ENCODE results near the gene ZNF267.

The ZNF267 gene

DNA sequence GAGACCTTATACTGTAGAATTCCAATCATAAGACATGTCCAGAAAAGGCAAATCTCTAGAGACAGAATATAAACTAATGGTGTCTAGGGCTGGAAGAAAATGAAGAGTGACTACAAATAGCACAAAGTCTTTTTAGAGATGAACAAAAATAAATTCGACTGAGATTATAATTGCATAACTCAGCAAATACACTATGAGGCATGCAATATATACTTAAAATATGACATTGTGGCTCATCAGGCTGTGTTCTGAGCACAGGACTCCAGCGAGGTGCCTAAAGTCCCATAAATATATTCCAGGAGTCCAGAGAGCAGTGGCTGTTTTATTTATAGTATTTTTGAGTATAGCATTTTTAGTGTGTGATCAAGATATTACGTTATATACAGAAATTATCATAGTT, 13.1 kb upstream of the ZNF267 start:
- ATAC-seq = no peak
- TF ChIP-seq TOX (CRISPR knock-in tag; IDR thresholded peaks at IDR 0.05; ENCODE audit: borderline replicate concordance) (no peak), TCF4 (CRISPR knock-in tag; IDR thresholded peaks at IDR 0.05; ENCODE audit: borderline replicate concordance) (no peak), ZC3H10 (CRISPR knock-in tag; IDR thresholded peaks at IDR 0.05) (no peak), PPARA (CRISPR knock-in tag; IDR thresholded peaks at IDR 0.05; ENCODE audit: borderline replicate concordance) (no peak)
- TF ChIP-seq, protein P1, sequence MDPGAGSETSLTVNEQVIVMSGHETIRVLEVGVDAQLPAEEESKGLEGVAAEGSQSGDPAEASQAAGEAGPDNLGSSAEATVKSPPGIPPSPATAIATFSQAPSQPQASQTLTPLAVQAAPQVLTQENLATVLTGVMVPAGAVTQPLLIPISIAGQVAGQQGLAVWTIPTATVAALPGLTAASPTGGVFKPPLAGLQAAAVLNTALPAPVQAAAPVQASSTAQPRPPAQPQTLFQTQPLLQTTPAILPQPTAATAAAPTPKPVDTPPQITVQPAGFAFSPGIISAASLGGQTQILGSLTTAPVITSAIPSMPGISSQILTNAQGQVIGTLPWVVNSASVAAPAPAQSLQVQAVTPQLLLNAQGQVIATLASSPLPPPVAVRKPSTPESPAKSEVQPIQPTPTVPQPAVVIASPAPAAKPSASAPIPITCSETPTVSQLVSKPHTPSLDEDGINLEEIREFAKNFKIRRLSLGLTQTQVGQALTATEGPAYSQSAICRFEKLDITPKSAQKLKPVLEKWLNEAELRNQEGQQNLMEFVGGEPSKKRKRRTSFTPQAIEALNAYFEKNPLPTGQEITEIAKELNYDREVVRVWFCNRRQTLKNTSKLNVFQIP (CRISPR knock-in tag; IDR thresholded peaks at IDR 0.05; ENCODE audit: borderline replicate concordance, low read depth) = no peak
- TF ChIP-seq, protein P2, sequence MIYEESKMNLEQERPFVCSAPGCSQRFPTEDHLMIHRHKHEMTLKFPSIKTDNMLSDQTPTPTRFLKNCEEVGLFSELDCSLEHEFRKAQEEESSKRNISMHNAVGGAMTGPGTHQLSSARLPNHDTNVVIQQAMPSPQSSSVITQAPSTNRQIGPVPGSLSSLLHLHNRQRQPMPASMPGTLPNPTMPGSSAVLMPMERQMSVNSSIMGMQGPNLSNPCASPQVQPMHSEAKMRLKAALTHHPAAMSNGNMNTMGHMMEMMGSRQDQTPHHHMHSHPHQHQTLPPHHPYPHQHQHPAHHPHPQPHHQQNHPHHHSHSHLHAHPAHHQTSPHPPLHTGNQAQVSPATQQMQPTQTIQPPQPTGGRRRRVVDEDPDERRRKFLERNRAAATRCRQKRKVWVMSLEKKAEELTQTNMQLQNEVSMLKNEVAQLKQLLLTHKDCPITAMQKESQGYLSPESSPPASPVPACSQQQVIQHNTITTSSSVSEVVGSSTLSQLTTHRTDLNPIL (CRISPR knock-in tag; IDR thresholded peaks at IDR 0.05; ENCODE audit: low read depth) = no peak

DNA sequence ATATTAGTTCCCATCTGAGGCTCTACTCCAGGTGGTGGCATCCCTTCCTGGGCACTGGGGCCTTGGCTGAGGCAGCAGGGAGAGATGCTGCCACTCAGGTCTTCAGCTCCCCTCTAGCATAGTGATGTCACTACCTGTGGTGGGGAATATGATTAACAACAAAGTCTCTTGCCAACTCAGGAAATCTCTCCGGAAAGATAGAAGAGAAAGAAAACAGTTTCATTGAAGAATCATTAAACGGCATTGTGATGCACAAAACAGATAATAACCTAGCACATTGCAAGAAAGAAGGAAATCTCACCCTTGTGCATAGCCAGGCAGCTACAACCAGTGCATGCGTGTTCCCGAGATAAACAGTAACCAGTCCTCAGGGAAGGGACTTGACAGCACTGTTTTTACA, 12.2 kb upstream of the ZNF267 start:
- ATAC-seq = no peak
- TF ChIP-seq CSDC2 (CRISPR knock-in tag; IDR thresholded peaks at IDR 0.05) (no peak), TCF4 (CRISPR knock-in tag; IDR thresholded peaks at IDR 0.05; ENCODE audit: borderline replicate concordance) (no peak), RARB (CRISPR knock-in tag; IDR thresholded peaks at IDR 0.05) (no peak), SNAI2 (CRISPR knock-in tag; IDR thresholded peaks at IDR 0.05) (no peak), ISL1 (CRISPR knock-in tag; IDR thresholded peaks at IDR 0.05) (no peak), TOX (CRISPR knock-in tag; IDR thresholded peaks at IDR 0.05; ENCODE audit: borderline replicate concordance) (no peak), ZFP30 (CRISPR knock-in tag; IDR thresholded peaks at IDR 0.05) (no peak), BACH2 (CRISPR knock-in tag; IDR thresholded peaks at IDR 0.05; ENCODE audit: borderline replicate concordance) (no peak), ZNF70 (CRISPR knock-in tag; IDR thresholded peaks at IDR 0.05) (no peak), GLIS3 (CRISPR knock-in tag; IDR thresholded peaks at IDR 0.05) (no peak), ZNF8 (CRISPR knock-in tag; IDR thresholded peaks at IDR 0.05) (no peak), PPARA (CRISPR knock-in tag; IDR thresholded peaks at IDR 0.05; ENCODE audit: borderline replicate concordance) (no peak), ESRRG (CRISPR knock-in tag; IDR thresholded peaks at IDR 0.05) (no peak), OSR1 (CRISPR knock-in tag; IDR thresholded peaks at IDR 0.05) (no peak), ARNTL (CRISPR knock-in tag; IDR thresholded peaks at IDR 0.05; ENCODE audit: borderline replicate concordance, low read depth) (no peak)
- TF ChIP-seq, protein P3, sequence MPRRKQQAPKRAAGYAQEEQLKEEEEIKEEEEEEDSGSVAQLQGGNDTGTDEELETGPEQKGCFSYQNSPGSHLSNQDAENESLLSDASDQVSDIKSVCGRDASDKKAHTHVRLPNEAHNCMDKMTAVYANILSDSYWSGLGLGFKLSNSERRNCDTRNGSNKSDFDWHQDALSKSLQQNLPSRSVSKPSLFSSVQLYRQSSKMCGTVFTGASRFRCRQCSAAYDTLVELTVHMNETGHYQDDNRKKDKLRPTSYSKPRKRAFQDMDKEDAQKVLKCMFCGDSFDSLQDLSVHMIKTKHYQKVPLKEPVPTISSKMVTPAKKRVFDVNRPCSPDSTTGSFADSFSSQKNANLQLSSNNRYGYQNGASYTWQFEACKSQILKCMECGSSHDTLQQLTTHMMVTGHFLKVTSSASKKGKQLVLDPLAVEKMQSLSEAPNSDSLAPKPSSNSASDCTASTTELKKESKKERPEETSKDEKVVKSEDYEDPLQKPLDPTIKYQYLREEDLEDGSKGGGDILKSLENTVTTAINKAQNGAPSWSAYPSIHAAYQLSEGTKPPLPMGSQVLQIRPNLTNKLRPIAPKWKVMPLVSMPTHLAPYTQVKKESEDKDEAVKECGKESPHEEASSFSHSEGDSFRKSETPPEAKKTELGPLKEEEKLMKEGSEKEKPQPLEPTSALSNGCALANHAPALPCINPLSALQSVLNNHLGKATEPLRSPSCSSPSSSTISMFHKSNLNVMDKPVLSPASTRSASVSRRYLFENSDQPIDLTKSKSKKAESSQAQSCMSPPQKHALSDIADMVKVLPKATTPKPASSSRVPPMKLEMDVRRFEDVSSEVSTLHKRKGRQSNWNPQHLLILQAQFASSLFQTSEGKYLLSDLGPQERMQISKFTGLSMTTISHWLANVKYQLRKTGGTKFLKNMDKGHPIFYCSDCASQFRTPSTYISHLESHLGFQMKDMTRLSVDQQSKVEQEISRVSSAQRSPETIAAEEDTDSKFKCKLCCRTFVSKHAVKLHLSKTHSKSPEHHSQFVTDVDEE (CRISPR knock-in tag; IDR thresholded peaks at IDR 0.05) = no peak
- TF ChIP-seq, protein P2 (CRISPR knock-in tag; IDR thresholded peaks at IDR 0.05; ENCODE audit: low read depth) = no peak
- TF ChIP-seq, protein P4, sequence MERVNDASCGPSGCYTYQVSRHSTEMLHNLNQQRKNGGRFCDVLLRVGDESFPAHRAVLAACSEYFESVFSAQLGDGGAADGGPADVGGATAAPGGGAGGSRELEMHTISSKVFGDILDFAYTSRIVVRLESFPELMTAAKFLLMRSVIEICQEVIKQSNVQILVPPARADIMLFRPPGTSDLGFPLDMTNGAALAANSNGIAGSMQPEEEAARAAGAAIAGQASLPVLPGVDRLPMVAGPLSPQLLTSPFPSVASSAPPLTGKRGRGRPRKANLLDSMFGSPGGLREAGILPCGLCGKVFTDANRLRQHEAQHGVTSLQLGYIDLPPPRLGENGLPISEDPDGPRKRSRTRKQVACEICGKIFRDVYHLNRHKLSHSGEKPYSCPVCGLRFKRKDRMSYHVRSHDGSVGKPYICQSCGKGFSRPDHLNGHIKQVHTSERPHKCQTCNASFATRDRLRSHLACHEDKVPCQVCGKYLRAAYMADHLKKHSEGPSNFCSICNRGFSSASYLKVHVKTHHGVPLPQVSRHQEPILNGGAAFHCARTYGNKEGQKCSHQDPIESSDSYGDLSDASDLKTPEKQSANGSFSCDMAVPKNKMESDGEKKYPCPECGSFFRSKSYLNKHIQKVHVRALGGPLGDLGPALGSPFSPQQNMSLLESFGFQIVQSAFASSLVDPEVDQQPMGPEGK (CRISPR knock-in tag; IDR thresholded peaks at IDR 0.05; ENCODE audit: borderline replicate concordance) = no peak
- TF ChIP-seq, protein P1 (CRISPR knock-in tag; IDR thresholded peaks at IDR 0.05; ENCODE audit: borderline replicate concordance, low read depth) = no peak
- TF ChIP-seq, protein P5, sequence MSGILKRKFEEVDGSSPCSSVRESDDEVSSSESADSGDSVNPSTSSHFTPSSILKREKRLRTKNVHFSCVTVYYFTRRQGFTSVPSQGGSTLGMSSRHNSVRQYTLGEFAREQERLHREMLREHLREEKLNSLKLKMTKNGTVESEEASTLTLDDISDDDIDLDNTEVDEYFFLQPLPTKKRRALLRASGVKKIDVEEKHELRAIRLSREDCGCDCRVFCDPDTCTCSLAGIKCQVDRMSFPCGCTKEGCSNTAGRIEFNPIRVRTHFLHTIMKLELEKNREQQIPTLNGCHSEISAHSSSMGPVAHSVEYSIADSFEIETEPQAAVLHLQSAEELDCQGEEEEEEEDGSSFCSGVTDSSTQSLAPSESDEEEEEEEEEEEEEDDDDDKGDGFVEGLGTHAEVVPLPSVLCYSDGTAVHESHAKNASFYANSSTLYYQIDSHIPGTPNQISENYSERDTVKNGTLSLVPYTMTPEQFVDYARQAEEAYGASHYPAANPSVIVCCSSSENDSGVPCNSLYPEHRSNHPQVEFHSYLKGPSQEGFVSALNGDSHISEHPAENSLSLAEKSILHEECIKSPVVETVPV (CRISPR knock-in tag; IDR thresholded peaks at IDR 0.05) = no peak
